Lower lobe of right lung (tissue), 2 donors: ENCODE results near the gene TMEM252. TPM values are rescaled to one million over a fixed set of nuclear protein-coding genes. Genes with fewer than 3 reads are reported as not detected.

ENCODE experiments used
- ATAC-seq, 2 donors: fragments of 200-7000 bp; cut with Tn5 transposase; one replicate each; pipeline ENCODE4 v1.9.1; 2020 to 2022; ENCODE audit warnings: mild to moderate bottlenecking in 2 of 2, moderate library complexity in 2 of 2
- DNase-seq: peaks from one replicate; pipeline ENCODE4 v3.0.0-alpha.2; 2020
- H3K27ac ChIP-seq: fragments of 200-600 bp; one replicate; pipeline ENCODE4 v1.8.0; 2022
- H3K27me3 ChIP-seq: fragments of 200-600 bp; one replicate; pipeline ENCODE4 v1.8.0; 2022; ENCODE audit warnings: low read depth
- H3K36me3 ChIP-seq: fragments of 200-600 bp; one replicate; pipeline ENCODE4 v1.8.0; 2022; ENCODE audit warnings: mild to moderate bottlenecking
- H3K4me1 ChIP-seq: fragments of 200-600 bp; one replicate; pipeline ENCODE4 v1.8.0; 2022
- H3K4me3 ChIP-seq: fragments of 200-600 bp; one replicate; pipeline ENCODE4 v1.8.0; 2022; ENCODE audit warnings: mild to moderate bottlenecking
- H3K9me3 ChIP-seq: fragments of 200-600 bp; one replicate; pipeline ENCODE4 v1.8.0; 2022
- CTCF ChIP-seq: fragments of 200-600 bp; IDR thresholded peaks from one replicate; pipeline ENCODE4 v1.8.0; 2022; ENCODE audit warnings: antibody characterized with exemption, mild to moderate bottlenecking
- intact Hi-C: fragments of 100-400 bp; cut with DNase I; formaldehyde crosslinking; loops from one replicate; pipeline ENCODE4 v1.11.0; 2022
- total RNA-seq: library from RNA; stranded (reverse); fragmentation: NEBNext Ultra II Directional; extraction: Animal tissue kit (Norgen Biotek cat#: 25700); gene quantifications from one replicate; pipeline ENCODE4 v1.2.1, GENCODE V29; 2021
- donor health status: DM: no; HTN: yes; CAD: no; lungs with severe emphysema.

The TMEM252 gene
- total RNA-seq, 1 donor from 2014 or later, result 0.30 TPM

- intact Hi-C loops, result no loop called here
These were observed 33.4 kb downstream of the TMEM252 start for GRCh38 chr9:68507130-68507805.

GRCh38 chr9:68506551-68506950, 34.1 kb downstream of the TMEM252 start:
- Histone ChIP-seq H3K36me3 (no peaks in the 10 kb centered on the region), H3K9me3 (no peaks in the 10 kb centered on the region), H3K4me3 (no peak overlapping the region), H3K4me1 (peaks cover 16% of the 10 kb centered on the region), H3K27ac (peak overlapping the region; percentile 5), H3K27me3 (no peaks in the 10 kb centered on the region)
- ATAC-seq, result no peak
- intact Hi-C loops, result no loop called here
- no peak for DNase-seq
- TF ChIP-seq CTCF, result no peak

More at GRCh38 chr9:68507130-68507805, 33.4 kb downstream of the TMEM252 start:
- Histone ChIP-seq H3K36me3 (no peaks in the 10 kb centered on the region), H3K9me3 (no peaks in the 10 kb centered on the region), H3K4me1 (peaks cover 16% of the 10 kb centered on the region), H3K4me3 (no peak overlapping the region), H3K27ac (peak overlapping the region; percentile 32), H3K27me3 (no peaks in the 10 kb centered on the region)
- TF ChIP-seq CTCF, result peak; percentile 65
- DNase-seq (no peak), ATAC-seq (peak; percentile 58 to 63)

- intact Hi-C loops, result no loop called here
- DNase-seq (no peak), ATAC-seq (peak; percentile 49 to 60)
- Histone ChIP-seq H3K4me1 (peaks cover 19% of the 10 kb centered on the region), H3K36me3 (no peaks in the 10 kb centered on the region), H3K27me3 (no peaks in the 10 kb centered on the region), H3K9me3 (no peaks in the 10 kb centered on the region), H3K4me3 (no peak overlapping the region), H3K27ac (peak overlapping the region; percentile 5)
- no peak for TF ChIP-seq CTCF
These were observed 34.8 kb downstream of the TMEM252 start for GRCh38 chr9:68505681-68506409.

GRCh38 chr9:68502279-68502678, 38.4 kb downstream of the TMEM252 start:
- no peak for ATAC-seq
- no peaks in the 10 kb centered on the region for H3K9me3 ChIP-seq
- H3K4me3 ChIP-seq, result no peak overlapping the region
- no peak for TF ChIP-seq CTCF
- H3K27ac ChIP-seq, result no peak overlapping the region
- H3K36me3 ChIP-seq, result no peaks in the 10 kb centered on the region
- intact Hi-C loops, result no loop called here
- H3K4me1 ChIP-seq, result peaks cover 14% of the 10 kb centered on the region
- DNase-seq, result no peak
- no peaks in the 10 kb centered on the region for H3K27me3 ChIP-seq

GRCh38 chr9:68500457-68501381, 40.0 kb downstream of the TMEM252 start:
- peaks cover 8% of the 10 kb centered on the region for H3K4me1 ChIP-seq
- H3K4me3 ChIP-seq, result no peak overlapping the region
- DNase-seq, result no peak
- H3K27me3 ChIP-seq, result no peaks in the 10 kb centered on the region
- intact Hi-C loops, result no loop called here
- TF ChIP-seq CTCF, result no peak
- no peaks in the 10 kb centered on the region for H3K9me3 ChIP-seq
- H3K36me3 ChIP-seq, result no peaks in the 10 kb centered on the region
- ATAC-seq, result peak; percentile 82 to 91
- no peak overlapping the region for H3K27ac ChIP-seq
